GM12878 (cell line): ENCODE data around the gene PLXNA4. TPM values are rescaled to one million over a fixed set of nuclear protein-coding genes. Genes with fewer than 3 reads are reported as not detected.

Experiments used
- ATAC-seq: fragments of 200-7000 bp; cut with Tn5 transposase; 3 replicates; pipeline ENCODE4 v1.9.1; 2020; ENCODE audit warnings: mild to moderate bottlenecking, moderate library complexity
- BruUV-seq: library from RNA; stranded (reverse); fragments of 400-500 nt; replicated peaks from 2 replicates; lab custom pipeline; 2021; lab: Mats Ljungman, UMichigan
- CTCF ChIA-PET: fragments of 300-600 bp; sonication (Branson Sonifier 250); formaldehyde crosslinking; extraction: SDS; loops from one replicate; lab custom pipeline; 2021; ENCODE audit warnings: inconsistent platforms; lab: Yijun Ruan, JAX
- POLR2A ChIA-PET: fragments of 350-600 bp; formaldehyde crosslinking; extraction: SDS; loops from one replicate; lab custom pipeline; 2021; ENCODE audit warnings: inconsistent platforms; lab: Charles Lee
- RAD21 ChIA-PET: fragments of 300-600 bp; sonication (Branson Sonifier 250); formaldehyde crosslinking; loops from one replicate; lab custom pipeline; 2023; ENCODE audit warnings: antibody characterized with exemption; ENCODE audit not compliant: unreplicated experiment; lab: Charles Lee
- SMC1A ChIA-PET: fragments of 300-600 bp; sonication (Branson Sonifier 250); formaldehyde crosslinking; loops from one replicate; lab custom pipeline; 2023; ENCODE audit not compliant: unreplicated experiment, uncharacterized antibody; lab: Charles Lee
- DNase-seq: peaks from one replicate; pipeline ENCODE4 v3.0.0-alpha.2; 2011; ENCODE audit warnings: low read depth, low spot score
- FAIRE-seq: peaks from 3 replicates; lab custom pipeline; 2011; peaks lifted over from hg19 to GRCh38; lab: Jason Lieb, UNC
- H2AFZ ChIP-seq: 2 replicates; pipeline ENCODE4 v1.6.0; 2011; ENCODE audit warnings: low read depth, low read length, control low read depth; ENCODE audit not compliant: control insufficient read depth
- H3K27ac ChIP-seq: 2 replicates; pipeline ENCODE4 v1.5.1; 2011; ENCODE audit warnings: control low read depth; ENCODE audit not compliant: control insufficient read depth, insufficient read depth
- H3K27me3 ChIP-seq, 2 experiments: replicated peaks in 1 of 2; 2 replicates each; pipeline versions ENCODE4 v1.6.0 to v1.6.1; 2011; ENCODE audit warnings: low read length in 1 of 2; ENCODE audit not compliant: control insufficient read depth in 2 of 2, insufficient read depth in 2 of 2
- H3K36me3 ChIP-seq, 2 experiments: 2 replicates each; pipeline ENCODE4 v1.5.1; 2011; ENCODE audit warnings: low read length in 1 of 2; ENCODE audit not compliant: control insufficient read depth in 2 of 2, insufficient read depth in 2 of 2
- H3K4me1 ChIP-seq: 2 replicates; pipeline ENCODE4 v1.6.1; 2011; ENCODE audit warnings: mild to moderate bottlenecking, low read length, moderate library complexity, mixed read lengths; ENCODE audit not compliant: control insufficient read depth, insufficient read depth
- H3K4me2 ChIP-seq: 2 replicates; pipeline ENCODE4 v1.6.0; 2011; ENCODE audit warnings: control low read depth; ENCODE audit not compliant: control insufficient read depth, insufficient read depth
- H3K4me3 ChIP-seq: fragments of 200-600 bp; sonication (generic); 2 replicates; pipeline ENCODE4 v1.5.1; 2016
- H3K79me2 ChIP-seq: 2 replicates; pipeline ENCODE4 v1.6.0; 2011; ENCODE audit warnings: low read length; ENCODE audit not compliant: control insufficient read depth, insufficient read depth
- H3K9ac ChIP-seq: 2 replicates; pipeline ENCODE4 v1.8.0; 2011; ENCODE audit warnings: low read length, control low read depth, mixed read lengths; ENCODE audit not compliant: control insufficient read depth, insufficient read depth
- H3K9me3 ChIP-seq: replicated peaks from 3 replicates; pipeline ENCODE4 v1.5.1; 2011; ENCODE audit warnings: mild to moderate bottlenecking, low read length; ENCODE audit not compliant: control insufficient read depth, insufficient read depth
- H4K20me1 ChIP-seq: 2 replicates; pipeline ENCODE4 v1.6.0; 2011; ENCODE audit not compliant: control insufficient read depth, insufficient read depth
- ASH2L ChIP-seq: fragments of 300-600, 200-600 bp; sonication (generic); IDR thresholded peaks from 2 replicates; pipeline ENCODE4 v1.6.1; 2017; ENCODE audit warnings: low read depth, mild to moderate bottlenecking, borderline replicate concordance
- DPF2 ChIP-seq: fragments of 450-650 bp; IDR thresholded peaks from 2 replicates; pipeline ENCODE4 v1.6.1; 2017; ENCODE audit warnings: mild to moderate bottlenecking
- KAT2A ChIP-seq: conservative IDR thresholded peaks from 2 replicates; pipeline ENCODE4 v1.6.1; 2011; ENCODE audit warnings: low read depth, low read length; ENCODE audit not compliant: control insufficient read depth
- RAD21 ChIP-seq: IDR thresholded peaks from 2 replicates; pipeline ENCODE4 v1.6.1; 2011; ENCODE audit warnings: mild to moderate bottlenecking, low read depth, low read length, moderate library complexity; ENCODE audit not compliant: insufficient read depth
- RCOR1 ChIP-seq: conservative IDR thresholded peaks from 2 replicates; pipeline ENCODE4 v1.6.1; 2012; ENCODE audit warnings: low read depth, low read length, improper control_type of control experiment
- SMC3 ChIP-seq: IDR thresholded peaks from 2 replicates; pipeline ENCODE4 v1.6.1; 2011; ENCODE audit warnings: low read length, improper control_type of control experiment, borderline replicate concordance
- STAT3 ChIP-seq: IDR thresholded peaks from 2 replicates; pipeline ENCODE4 v1.6.1; 2011; ENCODE audit warnings: low read depth, low read length, improper control_type of control experiment
- TBL1XR1 ChIP-seq: IDR thresholded peaks from 2 replicates; pipeline ENCODE4 v1.6.1; 2012; ENCODE audit warnings: low read depth, low read length, improper control_type of control experiment
- WGBS: methylation state at CpG from one replicate; pipeline ENCODE4 v1.1.6; 2016; ENCODE audit warnings: low lambda C conversion rate; ENCODE audit not compliant: insufficient replicate concordance, insufficient coverage; ENCODE audit errors: missing lambda C conversion rate; 5-methylcytosine and 5-hydroxymethylcytosine counted together
- in situ Hi-C: fragments of 300-500 bp; cut with MboI; formaldehyde crosslinking; loops from 9 replicates; pipeline ENCODE4 v1.14.3; 2018; ENCODE audit warnings: mixed read lengths
- intact Hi-C: fragments of 100-400 bp; cut with micrococcal nuclease; formaldehyde crosslinking; loops from one replicate; pipeline ENCODE4 v1.14.2; 2022; ENCODE audit not compliant: unreplicated experiment
- polyA plus RNA-seq, 11 experiments: library from polyadenylated mRNA; depleted of rRNA in 4 of 11; unstranded in 6 of 11; stranded (reverse) in 5 of 11; fragments of >200 nt; fragmentation: Nextera tagmentation in 4 of 11; fragmentation: Illumina TruSeq in 1 of 11; extraction: Ambion mirVana in 4 of 11; extraction: Trizol in 1 of 11; gene quantifications; 1 replicate in 1 of 11; 2 replicates in 10 of 11; pipeline versions ENCODE4 v1.2.1 to v1.2.3, GENCODE V29; 2011 to 2016; ENCODE audit warnings: inconsistent platforms in 2 of 11, missing spikeins in 2 of 11, low read depth in 1 of 11
- total RNA-seq, 4 experiments: library from RNA; depleted of rRNA in 3 of 4; stranded (reverse); fragments of >200 nt in 3 of 4; fragmentation: Illumina TruSeq in 1 of 4; extraction: Trizol in 1 of 4; gene quantifications; 2 replicates each; pipeline versions ENCODE4 v1.2.1 to v1.2.3, GENCODE V29; 2013 to 2021
- TF ChIP-seq, protein P1 (sequence below): IDR thresholded peaks from 2 replicates; pipeline ENCODE4 v1.6.1; 2011; ENCODE audit warnings: borderline replicate concordance, low read depth, mild to moderate bottlenecking, moderate library complexity, low read length; ENCODE audit not compliant: insufficient read depth, poor library complexity, severe bottlenecking
- TF ChIP-seq, protein P2 (sequence below): IDR thresholded peaks from 2 replicates; pipeline ENCODE4 v1.6.1; 2011; ENCODE audit warnings: low read depth, low read length, improper control_type of control experiment, borderline replicate concordance
- TF ChIP-seq, protein P3 (sequence below): fragments of 450-650 bp; IDR thresholded peaks from 2 replicates; pipeline ENCODE4 v1.6.1; 2017; ENCODE audit warnings: borderline replicate concordance
- TF ChIP-seq, protein P4 (sequence below), 3 experiments: IDR thresholded peaks in 2 of 3; conservative IDR thresholded peaks in 1 of 3; 2 replicates each; pipeline ENCODE4 v1.5.1; 2011; ENCODE audit warnings: low read depth in 3 of 3, low read length in 3 of 3, mild to moderate bottlenecking in 3 of 3, control low read depth in 2 of 3, moderate library complexity in 2 of 3, inconsistent platforms in 1 of 3, mixed read lengths in 1 of 3; ENCODE audit not compliant: control insufficient read depth in 2 of 3, insufficient read depth in 1 of 3; ENCODE audit errors: extremely low read depth in 1 of 3

The PLXNA4 gene
- total and polyA plus RNA-seq, 10 of the 15 experiments (the other 5 are each of a cell fraction or from before 2014, with no cell fraction given), result 0.03 TPM; not detected in 9

DNA sequence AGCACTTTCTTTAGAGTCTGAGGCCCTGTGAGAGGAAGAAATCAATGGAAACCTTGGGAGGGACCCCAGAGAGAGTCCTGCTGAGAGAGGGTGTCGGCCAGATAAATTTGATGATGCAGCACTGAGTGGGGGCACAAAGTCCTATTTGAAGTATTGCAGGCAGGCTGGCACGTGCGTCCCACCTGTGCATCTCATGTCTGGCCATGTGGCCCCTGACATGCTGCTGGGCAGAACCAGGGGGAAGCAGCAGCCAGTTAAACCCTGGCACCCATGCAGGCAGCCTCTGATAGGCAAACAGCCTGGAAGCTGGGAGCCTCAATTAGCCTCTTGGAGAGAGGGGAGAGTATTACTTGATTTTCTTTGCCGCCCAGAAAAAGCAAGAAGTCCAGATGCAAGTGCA is 180.9 kb downstream of the PLXNA4 start (continued):
- TF ChIP-seq, protein P1, sequence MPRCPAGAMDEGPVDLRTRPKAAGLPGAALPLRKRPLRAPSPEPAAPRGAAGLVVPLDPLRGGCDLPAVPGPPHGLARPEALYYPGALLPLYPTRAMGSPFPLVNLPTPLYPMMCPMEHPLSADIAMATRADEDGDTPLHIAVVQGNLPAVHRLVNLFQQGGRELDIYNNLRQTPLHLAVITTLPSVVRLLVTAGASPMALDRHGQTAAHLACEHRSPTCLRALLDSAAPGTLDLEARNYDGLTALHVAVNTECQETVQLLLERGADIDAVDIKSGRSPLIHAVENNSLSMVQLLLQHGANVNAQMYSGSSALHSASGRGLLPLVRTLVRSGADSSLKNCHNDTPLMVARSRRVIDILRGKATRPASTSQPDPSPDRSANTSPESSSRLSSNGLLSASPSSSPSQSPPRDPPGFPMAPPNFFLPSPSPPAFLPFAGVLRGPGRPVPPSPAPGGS, result no peak
- TF ChIP-seq SMC3, result no peak
- no peak for TF ChIP-seq RCOR1
- no peak for TF ChIP-seq STAT3
- TF ChIP-seq, all 136 proteins: peak for 0

DNA sequence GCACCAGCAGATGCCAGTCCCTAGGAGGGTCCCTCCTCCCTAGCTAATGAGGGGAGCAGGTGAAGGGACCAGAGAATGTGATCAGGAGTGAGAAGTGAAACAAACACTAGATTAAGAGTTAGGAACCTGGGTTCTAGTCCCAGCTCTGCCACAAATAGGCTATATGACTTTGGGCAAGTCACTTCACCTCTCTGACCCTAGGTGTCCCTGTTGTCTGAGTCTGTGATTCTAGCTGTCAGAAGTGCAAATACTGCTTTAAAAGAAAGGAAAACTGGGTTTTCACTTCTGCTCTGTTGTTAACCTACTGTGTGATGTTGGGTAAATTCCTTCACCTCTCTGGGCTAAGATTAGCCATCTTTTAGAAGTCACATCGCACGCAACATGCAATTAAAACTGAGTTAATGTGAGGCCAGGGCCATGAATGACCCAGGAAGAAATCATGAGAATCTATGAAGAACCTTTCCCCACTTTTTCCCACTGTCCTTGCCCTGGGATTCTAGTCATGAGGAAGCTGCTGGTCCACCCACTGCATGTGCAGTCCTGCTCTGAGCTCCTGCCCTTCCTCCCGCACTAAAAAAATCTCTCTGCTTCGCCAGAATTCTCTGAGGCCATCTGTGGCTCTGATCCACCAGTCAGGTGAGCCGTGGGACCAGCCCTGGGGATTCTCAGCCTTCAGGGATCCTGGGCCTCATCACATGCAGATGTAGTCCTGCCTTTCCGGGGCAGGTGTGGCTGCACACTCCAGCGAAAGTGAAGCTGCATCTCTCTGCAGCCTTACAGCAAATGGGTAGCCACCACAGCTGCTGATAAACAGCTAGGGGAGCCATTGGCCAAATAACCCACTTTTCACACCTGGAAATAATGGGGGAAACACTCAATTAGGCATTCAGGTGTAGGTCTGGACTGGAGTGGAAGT is 181.7 kb downstream of the PLXNA4 start:
- ChIA-PET RAD21 (no interaction called here), CTCF (interaction anchor here (0.8 kb wide), 1 partner anchor 186 kb away, joined by 4 read pairs; no protein-coding TSS in a partner anchor), POLR2A (no interaction called here), SMC1A (interaction anchor here (1.1 kb wide), 1 partner anchor 186 kb away, joined by 5 read pairs; no protein-coding TSS in a partner anchor)
- H3K4me2 ChIP-seq, result no peak overlapping the region
- no peak overlapping the region for H2AFZ ChIP-seq
- no peak for ATAC-seq
- no peak overlapping the region for H3K27ac ChIP-seq
- no peak overlapping the region for H3K9ac ChIP-seq
- in situ Hi-C loops, result no loop called here
- H3K27me3 ChIP-seq, result no peaks in the 10 kb centered on the region; a peak in 2 of 4 replicates
- TF ChIP-seq RAD21, result peak; percentile 35; the same call in 1 of the 2 replicates
- TF ChIP-seq ASH2L, result no peak
- TF ChIP-seq, protein P2, sequence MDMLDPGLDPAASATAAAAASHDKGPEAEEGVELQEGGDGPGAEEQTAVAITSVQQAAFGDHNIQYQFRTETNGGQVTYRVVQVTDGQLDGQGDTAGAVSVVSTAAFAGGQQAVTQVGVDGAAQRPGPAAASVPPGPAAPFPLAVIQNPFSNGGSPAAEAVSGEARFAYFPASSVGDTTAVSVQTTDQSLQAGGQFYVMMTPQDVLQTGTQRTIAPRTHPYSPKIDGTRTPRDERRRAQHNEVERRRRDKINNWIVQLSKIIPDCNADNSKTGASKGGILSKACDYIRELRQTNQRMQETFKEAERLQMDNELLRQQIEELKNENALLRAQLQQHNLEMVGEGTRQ, result no peak
- TF ChIP-seq, protein P3, sequence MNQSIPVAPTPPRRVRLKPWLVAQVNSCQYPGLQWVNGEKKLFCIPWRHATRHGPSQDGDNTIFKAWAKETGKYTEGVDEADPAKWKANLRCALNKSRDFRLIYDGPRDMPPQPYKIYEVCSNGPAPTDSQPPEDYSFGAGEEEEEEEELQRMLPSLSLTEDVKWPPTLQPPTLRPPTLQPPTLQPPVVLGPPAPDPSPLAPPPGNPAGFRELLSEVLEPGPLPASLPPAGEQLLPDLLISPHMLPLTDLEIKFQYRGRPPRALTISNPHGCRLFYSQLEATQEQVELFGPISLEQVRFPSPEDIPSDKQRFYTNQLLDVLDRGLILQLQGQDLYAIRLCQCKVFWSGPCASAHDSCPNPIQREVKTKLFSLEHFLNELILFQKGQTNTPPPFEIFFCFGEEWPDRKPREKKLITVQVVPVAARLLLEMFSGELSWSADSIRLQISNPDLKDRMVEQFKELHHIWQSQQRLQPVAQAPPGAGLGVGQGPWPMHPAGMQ, result no peak
- no peak for TF ChIP-seq DPF2
- TF ChIP-seq, protein P4, sequence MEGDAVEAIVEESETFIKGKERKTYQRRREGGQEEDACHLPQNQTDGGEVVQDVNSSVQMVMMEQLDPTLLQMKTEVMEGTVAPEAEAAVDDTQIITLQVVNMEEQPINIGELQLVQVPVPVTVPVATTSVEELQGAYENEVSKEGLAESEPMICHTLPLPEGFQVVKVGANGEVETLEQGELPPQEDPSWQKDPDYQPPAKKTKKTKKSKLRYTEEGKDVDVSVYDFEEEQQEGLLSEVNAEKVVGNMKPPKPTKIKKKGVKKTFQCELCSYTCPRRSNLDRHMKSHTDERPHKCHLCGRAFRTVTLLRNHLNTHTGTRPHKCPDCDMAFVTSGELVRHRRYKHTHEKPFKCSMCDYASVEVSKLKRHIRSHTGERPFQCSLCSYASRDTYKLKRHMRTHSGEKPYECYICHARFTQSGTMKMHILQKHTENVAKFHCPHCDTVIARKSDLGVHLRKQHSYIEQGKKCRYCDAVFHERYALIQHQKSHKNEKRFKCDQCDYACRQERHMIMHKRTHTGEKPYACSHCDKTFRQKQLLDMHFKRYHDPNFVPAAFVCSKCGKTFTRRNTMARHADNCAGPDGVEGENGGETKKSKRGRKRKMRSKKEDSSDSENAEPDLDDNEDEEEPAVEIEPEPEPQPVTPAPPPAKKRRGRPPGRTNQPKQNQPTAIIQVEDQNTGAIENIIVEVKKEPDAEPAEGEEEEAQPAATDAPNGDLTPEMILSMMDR (IDR thresholded peaks at IDR 0.05 in 2 of 3, conservative IDR thresholded peaks at IDR 0.05 in 1 of 3; ENCODE audit: control insufficient read depth in 2 of 3, extremely low read depth in 1 of 3, insufficient read depth in 1 of 3, low read depth in 3 of 3, low read length in 3 of 3), result peak in 2 of 3 experiments; percentile 17 to 30; a peak in 2 of 6 replicates
- no peak for TF ChIP-seq KAT2A
- TF ChIP-seq TBL1XR1, result no peak
- TF ChIP-seq RCOR1, result no peak
- H4K20me1 ChIP-seq, result no peaks in the 10 kb centered on the region
- H3K4me1 ChIP-seq, result no peaks in the 10 kb centered on the region
- no peaks in the 10 kb centered on the region for H3K36me3 ChIP-seq
- no TSS peak for BruUV-seq
- no peak for FAIRE-seq
- H3K79me2 ChIP-seq, result no peaks in the 10 kb centered on the region
- no peaks in the 10 kb centered on the region for H3K9me3 ChIP-seq
- intact Hi-C loops, result no loop called here
- 41% methylated on average over 7 of the region's 7 CpGs for whole genome bisulfite sequencing
- H3K4me3 ChIP-seq, result no peak overlapping the region
- DNase-seq, result no peak
